Activated CD4-positive, CD25-positive, alpha-beta regulatory T cell treated with anti-CD3 and anti-CD28 coated beads, Interleukin-2, amount 50 U/mL, for 16 hours (primary cell): Measurements from ENCODE around the gene PPP2R5A.
"Not testable (repeated sequence)": the region's sequence is repeated elsewhere in the genome, so short reads cannot be mapped to it uniquely, and the experiment has no call there.

Source experiments
- DNase-seq: peaks from one replicate; pipeline ENCODE4 v3.0.0-alpha.2; 2020; ENCODE audit warnings: low read depth, low spot score

The PPP2R5A gene

GRCh38 chr1:212297338-212297737 lies 12.1 kb downstream of the PPP2R5A start:
- no peak for DNase-seq

- no peak for DNase-seq
Measured at GRCh38 chr1:212301580-212301979, 16.4 kb downstream of the PPP2R5A start.

GRCh38 chr1:212302745-212303383 lies 17.7 kb downstream of the PPP2R5A start:
- no peak for DNase-seq

DNA sequence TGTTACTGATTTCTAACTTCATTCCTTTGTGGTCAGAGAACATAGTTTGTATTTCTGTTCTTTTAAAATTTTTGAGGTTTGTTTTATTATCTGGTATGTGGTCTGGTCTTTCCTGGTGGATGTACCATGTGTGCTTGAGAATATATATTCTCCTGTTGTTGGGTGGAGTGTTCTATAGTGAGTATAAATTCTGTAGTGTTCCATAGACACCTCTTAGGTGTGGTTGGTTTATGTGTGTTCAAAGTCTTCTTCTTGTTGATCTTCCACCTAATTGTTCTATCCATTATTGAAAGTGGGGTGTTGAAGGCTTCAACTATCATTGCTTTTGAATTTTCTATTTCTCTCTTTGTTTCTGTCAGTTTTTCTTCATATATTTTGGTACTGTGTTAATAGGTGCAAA lies 20.1 kb downstream of the PPP2R5A start:
- DNase-seq = no peak

- not testable (repeated sequence) for DNase-seq
Measured at GRCh38 chr1:212305984-212306452, 20.8 kb downstream of the PPP2R5A start.

DNA sequence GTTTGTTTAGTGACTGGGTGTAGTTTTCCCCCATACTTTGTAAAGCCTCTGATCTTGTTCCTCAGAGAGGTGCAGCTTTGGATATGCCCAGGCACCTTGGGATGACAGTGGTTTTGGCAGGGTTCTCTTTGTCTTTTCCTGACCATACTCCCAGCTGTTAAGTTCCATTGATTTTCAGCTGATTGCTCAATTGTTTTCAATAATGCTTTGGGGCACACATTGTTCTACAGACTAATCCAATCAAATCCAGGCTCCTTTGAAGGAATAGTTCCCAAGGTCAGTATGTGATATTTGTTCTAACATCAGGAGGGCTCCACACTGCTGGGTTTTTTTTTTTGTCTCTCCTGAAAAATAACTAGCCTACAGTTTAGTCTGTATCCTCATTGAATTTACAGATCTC lies 24.8 kb downstream of the PPP2R5A start:
- no peak for DNase-seq

DNA sequence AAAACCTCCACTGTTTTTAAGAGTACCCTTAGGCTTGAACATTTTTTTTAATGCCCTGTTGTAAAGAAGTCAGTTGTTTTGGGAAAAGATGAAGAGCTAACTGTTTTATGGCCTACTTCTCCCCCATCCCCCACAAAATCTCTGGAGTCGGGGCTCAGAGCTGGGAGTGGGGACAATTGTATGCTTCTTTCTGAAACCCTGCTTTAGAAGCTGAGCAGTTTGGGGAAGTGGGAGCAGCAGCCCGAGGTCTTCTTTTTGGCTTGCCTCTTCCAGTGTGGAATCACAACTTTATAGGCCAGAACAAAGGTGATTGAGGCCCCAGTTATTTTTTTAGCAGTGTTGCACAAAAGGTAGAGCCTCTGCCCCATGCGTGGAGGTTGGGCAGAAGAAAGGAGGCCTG lies 25.2 kb downstream of the PPP2R5A start:
- DNase-seq = no peak

DNA sequence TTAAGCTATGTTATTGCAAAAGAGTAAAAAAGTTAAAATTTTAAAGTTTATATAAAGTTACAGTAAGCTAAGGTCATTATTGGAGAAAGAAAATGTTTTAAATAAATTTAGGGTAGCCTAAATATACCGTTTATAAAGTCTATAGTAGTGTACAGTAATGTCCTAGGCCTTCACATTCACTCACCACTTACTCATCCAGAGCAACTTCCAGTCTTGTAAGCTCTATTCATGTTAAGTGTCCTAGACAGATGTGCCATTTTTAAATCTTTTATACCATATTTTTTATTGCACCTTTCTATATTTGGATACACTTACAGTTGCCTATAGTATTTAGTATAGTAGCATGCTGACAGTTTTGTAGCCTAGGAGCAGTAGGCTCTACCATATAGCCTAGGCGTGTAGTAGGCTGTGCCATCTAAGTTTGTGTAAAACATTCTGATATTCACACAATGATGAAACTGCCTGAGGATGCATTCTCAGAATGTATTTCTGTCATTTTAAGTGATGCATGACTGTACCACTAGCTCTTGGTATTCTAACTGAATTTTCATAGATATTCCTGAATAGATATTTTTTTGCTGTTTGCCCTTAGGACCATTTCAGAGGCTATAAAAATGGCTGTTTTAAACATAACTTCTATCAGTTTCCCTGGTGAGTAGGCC lies 26.8 kb downstream of the PPP2R5A start:
- no peak for DNase-seq

DNA sequence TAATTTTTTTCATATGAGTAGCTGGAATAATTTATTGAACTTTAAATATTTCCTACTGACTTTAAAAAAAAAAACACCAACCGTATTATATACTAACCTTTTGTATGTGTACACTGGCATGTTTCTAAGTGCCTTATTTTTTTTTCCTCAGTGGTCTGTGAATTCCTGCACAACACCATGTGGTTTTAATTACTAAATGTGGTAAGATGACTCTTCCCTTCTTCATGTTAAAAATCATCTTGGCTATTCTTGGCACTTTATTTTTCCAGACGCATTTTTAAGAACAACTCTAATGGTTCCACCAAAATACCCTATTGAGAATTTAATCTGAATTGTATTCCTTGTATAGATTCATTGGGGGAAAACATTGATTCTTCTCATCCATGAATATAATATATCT lies 28.4 kb downstream of the PPP2R5A start:
- no peak for DNase-seq

DNA sequence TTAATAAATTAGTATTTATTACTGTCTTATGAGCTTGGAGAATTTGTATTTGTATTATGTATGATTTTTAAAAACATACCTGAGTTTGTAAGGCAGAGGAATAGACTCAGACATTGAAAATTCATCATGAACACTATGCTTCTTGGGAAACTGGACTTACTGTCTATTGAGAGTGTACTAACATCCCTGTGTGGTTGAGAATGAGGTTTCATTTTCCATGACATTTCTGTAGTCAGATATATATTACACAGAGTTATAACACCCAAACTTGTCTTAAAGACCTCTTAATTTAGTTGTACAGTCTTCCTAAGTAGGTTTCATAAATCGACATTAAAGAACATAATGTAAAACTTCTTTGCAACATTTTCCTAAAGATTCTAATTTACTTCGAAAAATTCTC lies 30.0 kb downstream of the PPP2R5A start:
- DNase-seq = no peak

GRCh38 chr1:212315907-212316306 lies 30.7 kb downstream of the PPP2R5A start:
- no peak for DNase-seq

DNA sequence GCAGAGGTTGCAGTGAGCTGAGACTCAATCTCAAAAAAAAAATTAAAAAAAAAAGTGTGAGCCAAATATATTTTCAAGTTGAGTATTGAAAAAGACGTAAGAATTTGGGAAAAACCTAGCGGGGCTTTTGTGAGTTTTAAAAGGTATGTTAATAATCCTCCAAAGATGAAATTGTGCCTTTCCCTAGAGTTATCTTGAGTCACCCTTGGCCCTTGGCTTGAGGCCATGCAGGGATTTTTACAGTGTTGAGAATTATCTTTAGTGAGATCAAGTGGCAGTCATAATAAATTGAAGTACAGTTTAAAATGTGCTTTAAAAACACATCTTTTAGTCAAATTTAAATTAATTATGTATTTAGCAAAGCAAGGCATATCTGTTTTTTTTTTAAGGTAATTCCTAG lies 32.7 kb downstream of the PPP2R5A start:
- DNase-seq = no peak

DNA sequence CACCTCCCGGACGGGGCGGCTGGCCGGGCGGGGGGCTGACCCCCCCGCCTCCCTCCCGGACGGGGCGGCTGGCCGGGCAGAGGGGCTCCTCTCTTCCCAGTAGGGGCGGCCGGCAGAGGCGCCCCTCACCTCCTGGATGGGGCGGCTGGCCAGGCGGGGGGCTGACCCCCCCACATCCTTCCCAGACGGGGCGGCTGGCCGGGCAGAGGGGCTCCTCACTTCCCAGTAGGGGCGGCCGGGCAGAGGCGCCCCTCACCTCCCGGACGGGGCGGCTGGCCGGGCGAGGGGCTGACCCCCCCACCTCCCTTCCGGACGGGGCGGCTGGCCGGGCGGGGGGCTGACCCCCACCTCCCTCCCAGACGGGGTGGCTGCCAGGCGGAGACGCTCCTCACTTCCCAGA lies 35.8 kb downstream of the PPP2R5A start:
- DNase-seq = not testable (repeated sequence)

- DNase-seq = no peak
Measured at GRCh38 chr1:212323066-212323465, 37.9 kb downstream of the PPP2R5A start.

- no peak for DNase-seq
Measured at GRCh38 chr1:212326541-212326940, 41.3 kb downstream of the PPP2R5A start.

DNA sequence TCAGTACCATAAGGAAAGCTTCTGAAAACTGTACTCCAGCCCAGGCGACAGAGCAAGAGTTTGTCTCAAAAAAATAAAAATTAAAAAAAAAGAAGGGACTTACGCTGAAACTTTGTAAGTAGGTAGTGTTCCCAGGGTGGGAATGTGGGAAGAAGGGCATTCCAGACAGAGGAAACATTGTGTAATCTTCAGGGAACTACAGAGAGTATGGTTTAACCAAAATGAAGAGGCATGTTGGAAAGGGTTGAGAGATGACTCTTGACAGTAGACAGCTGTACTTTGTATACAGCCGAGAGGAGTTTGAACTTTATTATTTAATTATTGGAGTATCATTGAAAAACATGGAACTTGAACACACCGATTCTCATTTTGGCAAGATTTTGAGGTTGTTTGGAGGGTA lies 43.0 kb downstream of the PPP2R5A start:
- no peak for DNase-seq

DNA sequence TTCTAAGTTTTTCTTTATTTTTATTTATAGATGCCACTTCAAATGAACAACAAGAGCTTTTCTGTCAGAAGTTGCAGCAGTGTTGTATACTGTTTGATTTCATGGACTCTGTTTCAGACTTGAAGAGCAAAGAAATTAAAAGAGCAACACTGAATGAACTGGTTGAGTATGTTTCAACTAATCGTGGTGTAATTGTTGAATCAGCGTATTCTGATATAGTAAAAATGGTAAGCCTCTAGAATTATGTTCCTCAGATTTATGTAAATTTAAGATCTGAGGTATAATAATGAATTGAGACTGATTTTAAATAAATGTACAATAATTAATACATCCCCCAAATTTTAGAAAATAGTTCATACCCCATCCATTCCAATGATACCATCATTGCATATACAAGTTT lies 43.9 kb downstream of the PPP2R5A start:
- DNase-seq = no peak

DNA sequence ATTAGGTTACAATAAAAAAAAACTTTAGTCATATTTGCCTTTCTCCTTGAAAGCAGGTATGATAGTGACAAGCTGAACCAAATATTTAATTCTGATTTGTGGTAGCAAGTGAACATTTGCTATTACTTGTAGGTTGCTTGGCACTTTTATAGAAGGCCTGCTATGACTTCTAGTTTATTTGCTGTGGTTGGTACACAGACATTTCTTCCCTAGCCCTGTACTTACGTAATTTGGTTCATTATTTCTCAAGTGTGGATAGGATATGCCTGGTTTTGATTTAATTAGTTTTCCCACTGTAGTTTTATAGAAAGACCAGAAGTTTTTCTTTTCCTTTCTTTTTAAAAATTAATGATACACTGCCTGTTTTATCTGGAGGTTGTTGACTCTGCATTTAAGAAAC lies 55.9 kb downstream of the PPP2R5A start:
- DNase-seq = no peak

- DNase-seq = no peak
Measured at GRCh38 chr1:212344905-212345304, 59.7 kb downstream of the PPP2R5A start.

- no peak for DNase-seq
Measured at GRCh38 chr1:212346601-212347000, 61.4 kb downstream of the PPP2R5A start.

DNA sequence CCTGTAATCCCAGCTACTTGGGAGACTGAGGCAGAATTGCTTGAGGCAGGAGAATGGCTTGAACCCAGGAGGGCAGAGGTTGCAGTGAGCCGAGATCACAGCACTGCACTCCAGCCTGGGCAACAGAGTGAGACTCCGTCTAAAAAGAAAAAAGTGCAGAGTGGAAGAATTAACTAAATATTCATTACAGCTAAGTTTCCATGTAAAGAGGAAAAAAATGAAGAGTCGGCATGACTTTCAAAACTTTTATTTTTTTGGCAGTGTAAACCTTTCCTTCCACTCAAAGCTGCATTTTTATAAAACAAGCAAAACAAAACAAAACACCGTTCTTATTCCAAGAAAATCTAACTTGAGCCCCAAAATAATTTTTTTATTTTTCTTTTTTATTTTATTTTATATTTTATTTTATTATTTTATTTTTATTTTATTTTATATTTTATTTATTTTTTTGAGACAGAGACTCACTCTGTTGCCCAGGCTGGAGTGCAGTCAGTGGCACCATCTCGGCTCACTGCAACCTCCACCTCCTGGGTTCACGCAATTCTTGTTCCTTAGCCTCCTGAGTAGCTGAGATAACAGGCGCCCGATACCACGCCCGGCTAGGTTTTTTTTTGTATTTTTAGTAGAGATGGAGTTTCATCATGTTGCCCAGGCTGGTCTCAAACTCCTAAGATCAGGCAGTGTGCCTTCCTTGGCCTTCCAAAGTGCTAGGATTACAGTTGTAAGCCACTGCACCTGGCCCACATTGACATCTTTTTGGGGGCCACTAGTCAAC lies 66.6 kb downstream of the PPP2R5A start:
- DNase-seq = no peak

- no peak for DNase-seq
Measured at GRCh38 chr1:212353181-212353580, 68.0 kb downstream of the PPP2R5A start.

GRCh38 chr1:212354464-212354863 lies 69.3 kb downstream of the PPP2R5A start:
- no peak for DNase-seq
